ENCODE results near the gene SNAPC4.
A peak's percentile ranks its signal among the peaks of the same experiment; 100 is the strongest.

The SNAPC4 gene, protein sequence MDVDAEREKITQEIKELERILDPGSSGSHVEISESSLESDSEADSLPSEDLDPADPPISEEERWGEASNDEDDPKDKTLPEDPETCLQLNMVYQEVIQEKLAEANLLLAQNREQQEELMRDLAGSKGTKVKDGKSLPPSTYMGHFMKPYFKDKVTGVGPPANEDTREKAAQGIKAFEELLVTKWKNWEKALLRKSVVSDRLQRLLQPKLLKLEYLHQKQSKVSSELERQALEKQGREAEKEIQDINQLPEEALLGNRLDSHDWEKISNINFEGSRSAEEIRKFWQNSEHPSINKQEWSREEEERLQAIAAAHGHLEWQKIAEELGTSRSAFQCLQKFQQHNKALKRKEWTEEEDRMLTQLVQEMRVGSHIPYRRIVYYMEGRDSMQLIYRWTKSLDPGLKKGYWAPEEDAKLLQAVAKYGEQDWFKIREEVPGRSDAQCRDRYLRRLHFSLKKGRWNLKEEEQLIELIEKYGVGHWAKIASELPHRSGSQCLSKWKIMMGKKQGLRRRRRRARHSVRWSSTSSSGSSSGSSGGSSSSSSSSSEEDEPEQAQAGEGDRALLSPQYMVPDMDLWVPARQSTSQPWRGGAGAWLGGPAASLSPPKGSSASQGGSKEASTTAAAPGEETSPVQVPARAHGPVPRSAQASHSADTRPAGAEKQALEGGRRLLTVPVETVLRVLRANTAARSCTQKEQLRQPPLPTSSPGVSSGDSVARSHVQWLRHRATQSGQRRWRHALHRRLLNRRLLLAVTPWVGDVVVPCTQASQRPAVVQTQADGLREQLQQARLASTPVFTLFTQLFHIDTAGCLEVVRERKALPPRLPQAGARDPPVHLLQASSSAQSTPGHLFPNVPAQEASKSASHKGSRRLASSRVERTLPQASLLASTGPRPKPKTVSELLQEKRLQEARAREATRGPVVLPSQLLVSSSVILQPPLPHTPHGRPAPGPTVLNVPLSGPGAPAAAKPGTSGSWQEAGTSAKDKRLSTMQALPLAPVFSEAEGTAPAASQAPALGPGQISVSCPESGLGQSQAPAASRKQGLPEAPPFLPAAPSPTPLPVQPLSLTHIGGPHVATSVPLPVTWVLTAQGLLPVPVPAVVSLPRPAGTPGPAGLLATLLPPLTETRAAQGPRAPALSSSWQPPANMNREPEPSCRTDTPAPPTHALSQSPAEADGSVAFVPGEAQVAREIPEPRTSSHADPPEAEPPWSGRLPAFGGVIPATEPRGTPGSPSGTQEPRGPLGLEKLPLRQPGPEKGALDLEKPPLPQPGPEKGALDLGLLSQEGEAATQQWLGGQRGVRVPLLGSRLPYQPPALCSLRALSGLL (N-terminal part only)

DNA sequence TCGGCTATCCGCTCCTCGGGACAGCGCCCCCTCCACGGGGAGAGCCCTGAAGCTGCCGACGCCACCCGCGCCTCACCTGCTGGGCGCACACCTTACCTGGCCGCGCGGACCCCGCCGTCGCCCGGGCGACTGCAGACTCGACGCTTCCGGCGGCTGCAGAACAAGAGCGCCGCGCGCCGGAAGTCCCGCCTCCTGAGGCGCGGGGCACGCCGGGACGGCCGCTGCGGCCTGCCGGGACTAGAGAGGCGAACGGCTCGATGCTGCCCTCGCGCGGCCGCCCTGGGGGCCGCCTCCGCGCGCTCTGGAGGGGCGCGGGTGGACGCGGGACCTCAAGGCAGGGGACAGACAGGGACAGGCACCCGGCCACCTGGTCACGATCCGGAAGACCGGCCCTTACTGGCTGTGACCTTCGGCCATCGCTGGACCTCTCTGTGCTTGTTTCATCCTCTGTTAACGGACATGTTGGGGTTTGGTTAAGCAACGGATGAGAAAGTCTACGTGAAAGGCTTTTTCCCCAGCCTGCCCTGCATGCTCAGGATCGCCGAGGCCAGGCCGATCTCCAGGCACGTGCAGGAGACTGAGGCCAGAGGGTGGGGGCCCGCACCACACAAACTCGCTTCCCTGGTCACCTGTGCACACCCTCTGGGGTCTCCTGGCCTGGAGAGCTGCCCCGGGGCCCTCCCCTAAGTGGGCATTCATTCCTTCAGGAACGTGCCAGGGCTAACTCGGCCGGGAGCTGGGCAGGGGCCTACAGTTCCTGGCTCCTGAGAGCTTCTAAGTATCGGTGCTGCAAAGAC lies at the start of gene SNAPC4:
TSS of gene SNAPC4 (minus strand) at position 133 of the 797 bp plus-strand sequence. CDS start 1,742 bp downstream, outside the sequence.
- H3K27me3 ChIP-seq (ENCODE audit: control insufficient read depth in 1 of 2, insufficient read depth in 2 of 2, low read length in 2 of 2): no peaks in the 10 kb centered on the region
- no peaks in the 10 kb centered on the region for H3K9me3 ChIP-seq (ENCODE audit: low read length)
- H3K36me3 ChIP-seq (ENCODE audit: insufficient read depth, low read length): peaks cover 50% of the 10 kb centered on the region
- peak within 1 kb of the TSS; percentile 41 for H3K9ac ChIP-seq (ENCODE audit: low read length)
- H3K4me3 ChIP-seq (ENCODE audit: low read depth in 1 of 2, low read length in 2 of 2): peak within 1 kb of the TSS; percentile 78 to 81
- peak within 1 kb of the TSS; percentile 36 for H3K27ac ChIP-seq (ENCODE audit: low read depth, low read length)
- peaks cover 18% of the 10 kb centered on the region for H3K4me1 ChIP-seq (ENCODE audit: insufficient read depth, low read length)

DNA sequence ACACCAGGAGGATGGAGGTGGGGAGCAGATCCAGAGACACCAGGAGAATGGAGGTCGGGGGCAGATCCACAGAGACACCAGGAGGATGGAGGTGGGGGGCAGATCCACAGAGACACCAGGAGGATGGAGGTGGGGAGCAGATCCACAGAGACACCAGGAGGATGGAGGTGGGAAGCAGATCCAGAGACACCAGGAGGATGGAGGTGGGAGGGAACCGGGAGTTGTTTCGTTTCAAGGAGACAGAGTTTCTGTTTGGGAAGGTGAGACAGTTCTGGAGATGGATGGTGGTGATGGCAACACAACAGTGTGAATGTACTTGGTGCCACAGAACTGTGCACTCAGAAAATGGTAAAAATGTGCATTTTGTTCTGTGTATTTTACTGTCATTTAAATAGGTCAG lies 48.7 kb upstream of the SNAPC4 start:
- Histone ChIP-seq H3K4me1 (ENCODE audit: insufficient read depth, low read length) (no peaks in the 10 kb centered on the region), H3K9ac (ENCODE audit: low read length) (no peak overlapping the region), H3K36me3 (ENCODE audit: insufficient read depth, low read length) (peaks cover 78% of the 10 kb centered on the region), H3K27ac (ENCODE audit: low read depth, low read length) (no peak overlapping the region), H3K9me3 (ENCODE audit: low read length) (no peaks in the 10 kb centered on the region), H3K4me3 (ENCODE audit: low read depth in 1 of 2, low read length in 2 of 2) (no peak overlapping the region), H3K27me3 (ENCODE audit: control insufficient read depth in 1 of 2, insufficient read depth in 2 of 2, low read length in 2 of 2) (no peaks in the 10 kb centered on the region)

- Histone ChIP-seq H3K4me1 (ENCODE audit: insufficient read depth, low read length) (no peaks in the 10 kb centered on the region), H3K9ac (ENCODE audit: low read length) (no peak overlapping the region), H3K9me3 (ENCODE audit: low read length) (no peaks in the 10 kb centered on the region), H3K4me3 (ENCODE audit: low read depth in 1 of 2, low read length in 2 of 2) (no peak overlapping the region), H3K27me3 (ENCODE audit: control insufficient read depth in 1 of 2, insufficient read depth in 2 of 2, low read length in 2 of 2) (no peaks in the 10 kb centered on the region), H3K27ac (ENCODE audit: low read depth, low read length) (no peak overlapping the region), H3K36me3 (ENCODE audit: insufficient read depth, low read length) (peaks cover 80% of the 10 kb centered on the region)
These were observed 47.3 kb upstream of the SNAPC4 start for GRCh38 chr9:136447173-136447778.

DNA sequence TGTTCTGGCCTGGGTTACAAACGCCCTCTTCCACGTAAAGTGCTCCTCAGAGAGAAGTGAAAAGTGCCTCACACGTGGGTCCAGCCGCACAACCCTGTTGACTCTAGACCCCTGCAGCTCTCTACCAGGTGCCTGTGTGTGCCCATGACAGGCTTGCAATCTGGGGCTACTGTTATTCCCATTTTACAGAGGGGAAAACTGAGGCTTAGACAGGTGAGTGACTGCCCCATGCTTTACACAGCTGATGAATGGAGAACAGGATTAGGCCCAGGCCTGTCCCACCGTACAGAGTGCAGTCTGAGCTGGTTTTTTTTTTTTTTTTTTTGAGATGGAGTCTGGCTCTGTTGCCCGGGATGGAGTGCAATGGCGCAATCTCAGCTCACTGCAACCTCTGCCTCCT lies 45.8 kb upstream of the SNAPC4 start:
- Histone ChIP-seq H3K9me3 (ENCODE audit: low read length) (no peaks in the 10 kb centered on the region), H3K27ac (ENCODE audit: low read depth, low read length) (no peak overlapping the region), H3K9ac (ENCODE audit: low read length) (no peak overlapping the region), H3K4me3 (ENCODE audit: low read depth in 1 of 2, low read length in 2 of 2) (no peak overlapping the region), H3K27me3 (ENCODE audit: control insufficient read depth in 1 of 2, insufficient read depth in 2 of 2, low read length in 2 of 2) (no peaks in the 10 kb centered on the region), H3K4me1 (ENCODE audit: insufficient read depth, low read length) (no peaks in the 10 kb centered on the region), H3K36me3 (ENCODE audit: insufficient read depth, low read length) (peaks cover 84% of the 10 kb centered on the region)

GRCh38 chr9:136444102-136444501 lies 44.1 kb upstream of the SNAPC4 start:
- Histone ChIP-seq H3K4me1 (ENCODE audit: insufficient read depth, low read length) (peaks cover 6% of the 10 kb centered on the region), H3K4me3 (ENCODE audit: low read depth in 1 of 2, low read length in 2 of 2) (no peak overlapping the region), H3K9me3 (ENCODE audit: low read length) (no peaks in the 10 kb centered on the region), H3K36me3 (ENCODE audit: insufficient read depth, low read length) (peaks cover 73% of the 10 kb centered on the region), H3K27me3 (ENCODE audit: control insufficient read depth in 1 of 2, insufficient read depth in 2 of 2, low read length in 2 of 2) (no peaks in the 10 kb centered on the region), H3K27ac (ENCODE audit: low read depth, low read length) (no peak overlapping the region), H3K9ac (ENCODE audit: low read length) (no peak overlapping the region)

- Histone ChIP-seq H3K36me3 (ENCODE audit: insufficient read depth, low read length) (peaks cover 69% of the 10 kb centered on the region), H3K9ac (ENCODE audit: low read length) (no peak overlapping the region), H3K9me3 (ENCODE audit: low read length) (no peaks in the 10 kb centered on the region), H3K27ac (ENCODE audit: low read depth, low read length) (no peak overlapping the region), H3K27me3 (ENCODE audit: control insufficient read depth in 1 of 2, insufficient read depth in 2 of 2, low read length in 2 of 2) (no peaks in the 10 kb centered on the region), H3K4me1 (ENCODE audit: insufficient read depth, low read length) (peaks cover 6% of the 10 kb centered on the region), H3K4me3 (ENCODE audit: low read depth in 1 of 2, low read length in 2 of 2) (no peak overlapping the region)
These were observed 43.7 kb upstream of the SNAPC4 start for GRCh38 chr9:136443687-136444086.

DNA sequence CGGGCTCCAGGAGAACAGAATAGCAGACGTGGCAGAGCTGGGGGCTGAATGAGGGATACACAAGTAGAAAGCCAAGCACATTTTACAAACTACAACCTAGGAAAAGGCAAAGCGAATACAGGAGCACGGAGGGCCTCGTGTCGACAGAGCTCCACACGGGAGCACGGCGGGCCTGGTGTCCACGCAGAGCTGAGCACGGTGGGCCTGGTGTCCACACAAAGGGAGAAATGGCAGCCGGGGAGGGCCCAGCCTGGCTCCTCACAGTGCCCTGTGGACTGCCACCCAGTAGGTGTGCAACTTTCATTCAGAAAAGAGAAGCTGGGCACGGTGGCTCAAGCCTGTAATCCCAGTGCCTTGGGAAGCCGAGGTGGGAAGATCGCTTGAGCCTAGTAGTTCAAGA lies 43.1 kb upstream of the SNAPC4 start:
- Histone ChIP-seq H3K9ac (ENCODE audit: low read length) (no peak overlapping the region), H3K4me1 (ENCODE audit: insufficient read depth, low read length) (peaks cover 9% of the 10 kb centered on the region), H3K27ac (ENCODE audit: low read depth, low read length) (no peak overlapping the region), H3K36me3 (ENCODE audit: insufficient read depth, low read length) (peaks cover 63% of the 10 kb centered on the region), H3K4me3 (ENCODE audit: low read depth in 1 of 2, low read length in 2 of 2) (no peak overlapping the region), H3K27me3 (ENCODE audit: control insufficient read depth in 1 of 2, insufficient read depth in 2 of 2, low read length in 2 of 2) (no peaks in the 10 kb centered on the region), H3K9me3 (ENCODE audit: low read length) (no peaks in the 10 kb centered on the region)

- Histone ChIP-seq H3K36me3 (ENCODE audit: insufficient read depth, low read length) (peaks cover 55% of the 10 kb centered on the region), H3K27me3 (ENCODE audit: control insufficient read depth in 1 of 2, insufficient read depth in 2 of 2, low read length in 2 of 2) (no peaks in the 10 kb centered on the region), H3K9me3 (ENCODE audit: low read length) (no peaks in the 10 kb centered on the region), H3K27ac (ENCODE audit: low read depth, low read length) (no peak overlapping the region), H3K9ac (ENCODE audit: low read length) (no peak overlapping the region), H3K4me1 (ENCODE audit: insufficient read depth, low read length) (peaks cover 17% of the 10 kb centered on the region), H3K4me3 (ENCODE audit: low read depth in 1 of 2, low read length in 2 of 2) (no peak overlapping the region)
These were observed 42.3 kb upstream of the SNAPC4 start for GRCh38 chr9:136442265-136442664.

DNA sequence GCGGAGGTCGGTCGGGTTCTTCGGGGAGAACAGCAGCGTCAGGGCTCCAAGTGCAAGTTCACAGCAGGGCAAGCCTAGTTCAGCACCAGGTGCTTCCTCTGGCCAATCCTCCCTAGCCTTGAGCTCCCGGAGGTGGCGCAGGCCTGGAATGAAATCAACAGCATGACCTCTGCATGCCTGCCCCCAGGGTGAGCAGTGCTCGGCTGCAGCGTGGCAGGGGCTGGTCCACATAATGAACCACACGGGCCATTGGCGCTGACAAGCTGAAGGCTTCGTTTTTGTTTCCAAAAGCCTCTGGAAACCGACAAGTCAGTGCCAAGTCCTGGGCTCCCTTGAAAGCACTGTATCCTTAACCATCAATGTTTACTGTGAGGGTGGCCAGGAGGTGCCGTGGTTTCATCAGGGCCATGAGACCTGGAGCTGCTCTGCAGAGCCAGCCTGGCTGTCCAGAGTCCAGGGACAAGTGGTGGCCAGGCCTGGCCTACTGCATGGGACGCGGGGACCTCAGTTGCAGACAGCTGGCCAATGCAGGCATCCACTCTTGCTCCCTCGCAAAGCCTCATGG lies 41.8 kb upstream of the SNAPC4 start:
- Histone ChIP-seq H3K9ac (ENCODE audit: low read length) (no peak overlapping the region), H3K27ac (ENCODE audit: low read depth, low read length) (no peak overlapping the region), H3K36me3 (ENCODE audit: insufficient read depth, low read length) (peaks cover 50% of the 10 kb centered on the region), H3K4me1 (ENCODE audit: insufficient read depth, low read length) (peaks cover 22% of the 10 kb centered on the region), H3K27me3 (ENCODE audit: control insufficient read depth in 1 of 2, insufficient read depth in 2 of 2, low read length in 2 of 2) (no peaks in the 10 kb centered on the region), H3K4me3 (ENCODE audit: low read depth in 1 of 2, low read length in 2 of 2) (no peak overlapping the region), H3K9me3 (ENCODE audit: low read length) (no peaks in the 10 kb centered on the region)

DNA sequence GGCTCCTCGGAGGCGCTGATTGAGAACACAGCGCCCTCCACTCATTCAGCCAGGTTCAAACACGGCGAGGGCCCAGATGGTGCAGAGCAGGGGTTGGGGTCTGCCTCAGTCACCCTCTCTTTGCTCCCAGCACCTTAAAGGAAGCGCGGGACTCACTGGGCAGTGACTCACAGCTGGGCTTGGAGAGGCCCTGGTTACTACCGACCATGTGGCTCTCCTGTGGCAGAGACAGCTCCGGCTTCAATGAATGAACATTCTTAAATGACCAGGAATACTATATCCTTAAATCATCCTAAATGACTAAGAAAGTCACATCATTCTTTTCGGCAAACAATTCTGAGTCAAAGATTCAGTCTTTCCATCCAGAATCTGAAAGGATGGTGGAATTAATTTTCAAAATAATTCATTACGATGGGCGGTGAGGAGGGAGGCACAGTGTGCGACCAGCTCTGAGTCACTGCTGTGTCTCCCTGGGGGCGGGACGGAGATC lies 41.3 kb upstream of the SNAPC4 start:
- Histone ChIP-seq H3K27me3 (ENCODE audit: control insufficient read depth in 1 of 2, insufficient read depth in 2 of 2, low read length in 2 of 2) (no peaks in the 10 kb centered on the region), H3K27ac (ENCODE audit: low read depth, low read length) (no peak overlapping the region), H3K9me3 (ENCODE audit: low read length) (no peaks in the 10 kb centered on the region), H3K4me3 (ENCODE audit: low read depth in 1 of 2, low read length in 2 of 2) (no peak overlapping the region), H3K9ac (ENCODE audit: low read length) (no peak overlapping the region), H3K4me1 (ENCODE audit: insufficient read depth, low read length) (peaks cover 22% of the 10 kb centered on the region), H3K36me3 (ENCODE audit: insufficient read depth, low read length) (peaks cover 46% of the 10 kb centered on the region)
